DMS114 treated with DMSO at 0.1 percent for 48 hours (cell line): Measurements from ENCODE around the gene UNC13C.
"Not testable (repeated sequence)": the region's sequence is repeated elsewhere in the genome, so short reads cannot be mapped to it uniquely, and the experiment has no call there.

ENCODE experiments used
- DNase-seq: peaks from one replicate; lab custom pipeline; 2025; ENCODE audit not compliant: unreplicated experiment; lab: John Stamatoyannopoulos, UW

The UNC13C gene

DNA sequence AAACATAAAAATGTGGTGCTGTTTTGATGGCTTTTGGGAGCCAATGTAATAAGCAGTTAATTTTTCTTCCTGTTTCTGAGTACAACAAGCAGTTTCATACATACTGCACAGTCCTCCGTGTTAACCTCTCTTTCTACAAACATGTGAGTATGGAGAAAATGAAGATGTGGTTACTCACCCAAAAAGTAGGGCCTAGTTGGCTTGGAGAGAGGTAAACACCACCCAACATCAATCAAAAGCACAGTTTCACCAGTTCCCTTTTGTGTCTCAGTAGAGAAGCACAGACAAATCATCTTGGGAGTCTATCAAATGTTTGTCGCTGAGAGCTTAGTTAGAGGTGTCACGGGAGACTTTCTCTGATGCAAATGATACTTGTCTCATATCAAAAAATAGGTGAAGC is 320.2 kb downstream of the UNC13C start:
- no peak for DNase-seq

DNA sequence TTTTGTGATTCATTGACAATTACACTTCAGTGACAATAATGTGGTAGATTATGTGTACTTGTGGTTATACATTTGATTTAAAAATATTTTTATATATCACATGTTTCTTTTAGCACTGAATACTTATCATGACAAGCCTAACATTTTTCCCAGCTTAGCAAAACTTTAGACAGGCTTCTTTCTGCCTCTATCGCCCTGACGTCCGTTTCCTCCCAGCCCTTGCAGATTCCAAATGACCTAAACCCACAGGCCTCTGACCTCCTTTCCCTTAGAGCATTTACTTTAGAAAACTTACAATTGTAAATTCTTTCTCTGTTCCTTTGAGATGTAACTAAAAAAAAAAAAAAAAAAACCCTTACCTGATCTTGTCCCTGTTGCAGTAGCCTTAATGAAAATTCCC is 326.1 kb downstream of the UNC13C start:
- no peak for DNase-seq

DNA sequence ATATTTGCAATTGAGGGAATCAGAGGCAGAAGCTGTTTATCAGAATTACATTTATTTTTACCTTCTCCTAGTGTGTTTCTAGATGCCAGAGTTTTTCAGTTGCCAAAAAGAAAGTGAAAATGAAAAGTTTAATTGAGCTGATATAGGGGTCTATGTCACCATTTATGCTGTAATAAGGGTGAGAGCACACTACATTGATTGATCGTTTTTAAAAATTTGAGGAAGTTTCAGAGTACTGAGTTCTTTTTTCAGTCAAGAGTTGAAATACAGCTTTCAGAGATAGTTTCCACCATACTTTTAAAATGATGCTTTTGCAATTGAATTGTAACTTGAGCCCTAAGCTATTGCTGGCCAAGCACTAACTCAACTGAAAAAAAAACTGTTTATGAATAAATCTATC is 326.9 kb downstream of the UNC13C start:
- no peak for DNase-seq

DNA sequence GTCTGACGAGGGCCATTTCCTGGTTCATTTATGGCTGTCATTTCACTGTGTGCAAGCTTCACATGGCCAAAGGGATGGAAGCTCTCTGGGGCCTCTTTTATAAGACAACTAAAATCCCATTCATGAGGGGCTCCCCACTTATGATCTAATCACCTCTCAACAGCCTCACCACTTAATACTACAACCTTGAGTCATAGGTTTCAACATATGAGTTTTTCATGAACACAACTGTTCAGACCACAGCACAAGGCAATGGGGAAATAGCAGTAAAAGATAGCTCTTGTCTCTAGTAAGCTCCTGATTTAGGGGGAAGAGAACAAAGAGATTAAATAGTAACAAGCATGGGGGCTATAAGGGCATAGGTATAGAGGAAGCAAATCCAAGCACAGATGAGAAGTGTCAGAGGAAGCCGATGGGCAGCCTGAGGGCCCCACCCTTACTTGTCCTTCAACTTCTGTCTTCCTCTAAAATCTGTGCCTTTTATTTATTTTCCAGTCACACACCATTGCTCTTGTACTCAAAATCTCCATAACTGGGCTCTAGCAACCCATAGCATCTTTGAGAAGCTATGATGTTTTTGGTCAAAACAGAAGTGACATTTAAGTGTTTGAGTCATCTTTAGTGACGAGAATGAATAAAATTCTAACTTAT is 329.1 kb downstream of the UNC13C start:
- no peak for DNase-seq

DNA sequence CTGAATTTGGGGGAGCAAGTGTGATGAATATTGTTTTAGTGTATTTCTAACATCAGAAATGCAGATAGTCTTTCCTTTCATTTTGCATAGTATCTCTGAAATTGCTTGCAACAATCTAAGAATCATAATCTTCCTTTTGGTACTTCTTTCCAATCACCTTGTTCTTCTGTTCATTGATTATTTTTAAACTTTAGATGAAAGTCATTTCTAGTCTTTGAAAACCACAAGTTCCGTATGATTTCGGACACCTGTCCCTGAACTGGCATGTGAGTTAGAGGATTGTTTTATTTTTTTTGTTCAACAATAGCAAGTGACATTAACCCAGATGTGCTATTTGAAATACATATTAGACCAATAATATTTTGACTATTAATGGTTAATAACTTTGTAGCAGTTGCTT is 329.7 kb downstream of the UNC13C start:
- no peak for DNase-seq

DNA sequence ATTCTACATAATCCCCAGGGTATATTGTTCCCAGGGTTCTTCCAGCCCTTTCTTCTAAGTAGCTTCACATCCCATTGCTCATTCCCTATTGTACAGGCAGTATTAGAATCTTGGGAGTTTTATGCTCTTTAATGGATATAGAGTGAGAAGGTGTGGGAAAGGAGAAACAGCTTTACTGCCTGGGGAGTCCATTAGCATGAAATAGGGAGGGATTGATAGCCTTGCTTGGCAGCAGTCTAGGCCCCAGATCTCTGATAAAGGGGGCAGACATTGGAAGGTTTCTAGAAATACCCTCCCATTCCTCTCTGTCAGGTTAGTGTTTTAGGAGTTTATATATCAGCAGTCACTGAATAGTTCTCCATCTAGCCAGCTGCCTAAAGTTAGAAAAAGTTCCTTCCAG is 334.3 kb downstream of the UNC13C start:
- no peak for DNase-seq

DNA sequence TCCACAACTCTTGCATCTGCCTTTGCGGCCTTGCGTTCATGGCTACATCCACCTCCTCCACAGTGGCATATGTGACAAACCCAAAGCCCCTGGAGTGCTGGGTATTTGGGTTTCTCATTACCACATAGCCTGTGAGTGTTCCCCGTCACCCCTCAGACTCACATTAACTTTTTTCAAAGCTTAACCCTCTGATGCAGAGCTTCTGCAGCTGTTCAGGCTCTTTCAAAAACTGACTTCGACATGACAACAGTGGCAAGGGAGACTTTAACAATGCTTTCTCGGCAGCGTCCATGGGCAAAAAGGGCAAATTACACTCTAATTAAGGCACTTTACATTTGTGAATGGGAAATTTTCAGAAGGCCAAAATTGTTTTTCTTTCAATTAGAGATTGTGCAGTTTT is 343.2 kb downstream of the UNC13C start:
- DNase-seq = no peak

DNA sequence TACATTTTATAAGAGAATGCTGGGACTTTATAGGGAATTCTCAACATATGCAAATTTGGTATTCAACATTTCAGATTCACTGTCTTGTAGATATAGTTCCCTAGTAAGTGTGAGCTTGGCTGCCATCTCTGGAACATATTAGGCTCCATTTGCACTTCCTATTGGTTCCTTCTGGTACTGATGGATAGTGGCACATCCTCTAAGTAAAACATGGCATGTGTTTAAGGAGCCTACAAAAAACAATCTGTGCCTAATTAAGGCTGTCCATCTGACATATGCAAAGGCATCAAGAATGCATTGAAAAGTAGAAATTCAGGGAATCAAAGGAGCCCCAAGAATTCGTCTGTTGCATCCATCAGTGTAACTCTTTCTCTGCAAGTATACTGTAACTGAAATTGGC is 344.1 kb downstream of the UNC13C start:
- DNase-seq = no peak

DNA sequence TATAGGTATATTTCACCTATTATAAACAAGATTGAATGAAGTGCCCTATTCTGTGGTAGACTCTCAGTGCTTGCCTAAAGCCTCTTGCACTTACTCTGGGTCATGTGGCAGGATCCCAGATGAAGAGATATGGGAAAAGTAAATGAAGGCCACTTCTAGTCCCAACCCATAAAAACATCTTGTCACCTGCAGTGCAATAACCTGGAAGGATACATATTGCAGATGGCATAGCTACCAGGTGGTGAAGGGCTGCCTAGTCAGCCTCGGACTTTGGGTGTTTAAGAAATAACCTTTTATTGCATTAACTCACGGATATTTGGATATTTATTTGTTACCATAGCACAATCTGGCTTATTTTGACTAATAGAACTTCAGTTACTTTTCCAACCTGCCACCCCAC is 367.1 kb downstream of the UNC13C start:
- DNase-seq = no peak

DNA sequence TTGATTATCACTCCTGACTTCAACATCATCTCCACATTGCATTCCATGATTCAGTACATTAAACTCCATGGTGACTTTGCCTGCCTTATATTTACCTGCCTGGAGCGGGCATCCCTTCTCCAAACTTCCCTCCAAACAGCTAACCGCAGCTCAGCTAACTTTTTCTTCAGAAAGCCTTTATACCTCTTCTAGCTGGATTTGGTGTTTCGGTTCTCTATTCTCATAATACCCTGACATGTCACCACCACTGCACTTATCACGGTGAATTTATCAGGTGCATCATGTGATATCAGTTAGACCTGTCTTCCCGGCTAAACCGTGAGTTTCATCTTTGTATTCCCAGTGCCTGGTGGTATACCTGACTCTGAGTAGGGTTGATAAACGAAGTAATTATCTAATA is 367.6 kb downstream of the UNC13C start:
- DNase-seq = no peak

DNA sequence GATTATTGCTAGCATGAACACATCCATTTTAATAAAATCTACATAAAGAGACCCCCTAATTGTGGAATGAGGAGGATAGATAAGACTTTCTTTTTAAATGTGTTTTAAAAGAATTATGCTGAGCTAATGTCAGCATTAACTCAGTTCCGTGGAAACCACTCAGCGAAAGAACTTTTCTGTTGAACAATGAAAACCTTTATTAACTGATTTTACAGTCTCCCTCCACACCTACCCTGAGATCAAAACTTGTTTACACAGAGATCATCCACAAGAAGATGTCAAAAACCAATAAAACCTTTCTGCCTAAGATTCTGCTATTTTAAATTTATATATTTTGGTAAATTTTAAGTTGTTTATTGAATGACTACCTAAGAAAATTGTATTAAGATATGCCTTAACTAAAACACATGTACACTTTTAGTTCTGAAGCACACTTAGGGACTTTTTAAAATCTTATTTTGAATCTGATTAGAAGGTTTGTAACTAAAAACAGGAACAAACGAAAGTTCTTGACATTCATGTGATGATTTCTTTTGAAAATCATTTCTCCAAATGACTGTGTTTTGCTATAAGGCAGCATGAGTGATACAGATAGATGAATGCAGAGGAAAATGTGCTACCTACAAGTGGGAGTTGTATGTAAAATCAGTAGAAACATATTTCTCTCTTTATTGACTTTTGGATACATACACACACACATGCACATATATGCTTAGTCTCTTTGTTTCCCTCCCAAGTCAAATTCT is 369.0 kb downstream of the UNC13C start:
- no peak for DNase-seq

DNA sequence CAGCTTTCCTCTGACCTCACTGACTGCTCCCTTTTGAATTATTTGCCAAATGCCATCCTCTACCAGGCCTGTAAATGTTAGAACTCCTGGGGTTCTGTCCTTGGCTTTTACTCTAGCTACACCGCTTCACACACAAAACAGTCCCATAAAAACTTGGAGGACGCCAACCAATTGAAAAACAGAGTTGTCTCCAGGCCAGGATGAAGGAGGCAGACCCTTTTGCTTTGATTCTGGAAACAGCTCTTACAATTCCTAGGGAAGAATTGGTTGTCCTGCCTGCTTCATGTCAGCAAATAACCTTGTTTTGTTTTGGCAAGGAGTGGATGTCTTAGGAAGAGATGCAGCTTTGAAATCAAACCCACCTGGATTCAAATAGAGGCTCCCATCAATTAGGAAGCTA is 375.5 kb downstream of the UNC13C start:
- no peak for DNase-seq

DNA sequence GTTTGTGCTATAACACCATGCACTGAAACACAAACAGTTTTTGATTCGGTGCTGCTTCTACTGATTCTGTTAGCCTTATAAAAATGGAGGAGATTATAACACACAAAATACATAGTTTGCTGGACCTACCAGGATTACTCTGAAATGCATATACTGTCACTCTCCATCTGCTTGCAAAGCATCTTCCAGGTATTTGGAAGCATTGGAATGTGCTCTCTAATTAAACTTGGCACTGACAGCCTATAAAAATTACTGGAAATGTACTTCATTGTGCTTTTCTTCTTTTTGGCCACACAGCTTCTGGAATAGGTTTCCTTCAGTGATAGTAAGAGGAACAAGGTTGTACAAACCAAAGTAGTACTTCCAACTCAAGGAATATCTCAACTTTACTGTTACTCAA is 376.1 kb downstream of the UNC13C start:
- no peak for DNase-seq

DNA sequence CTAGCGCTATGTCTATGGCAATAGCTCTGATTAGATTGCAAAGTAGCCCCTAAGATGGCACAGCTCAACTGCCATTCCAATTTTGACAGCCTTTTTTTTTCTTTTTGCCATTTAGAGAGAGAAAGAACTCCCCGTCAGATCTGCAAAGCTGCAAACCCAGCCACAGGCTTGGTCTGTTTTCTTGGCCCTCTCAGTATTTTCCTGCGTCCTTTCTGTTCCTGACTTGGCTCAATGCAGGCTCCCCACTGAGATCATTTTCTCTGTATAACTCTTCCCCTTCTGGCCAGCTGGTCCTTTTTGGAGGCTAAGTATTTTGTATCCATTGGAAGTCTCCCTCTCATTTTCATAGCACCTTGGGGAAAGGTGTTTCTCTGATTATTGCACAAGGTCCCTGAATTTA is 386.7 kb downstream of the UNC13C start:
- no peak for DNase-seq

DNA sequence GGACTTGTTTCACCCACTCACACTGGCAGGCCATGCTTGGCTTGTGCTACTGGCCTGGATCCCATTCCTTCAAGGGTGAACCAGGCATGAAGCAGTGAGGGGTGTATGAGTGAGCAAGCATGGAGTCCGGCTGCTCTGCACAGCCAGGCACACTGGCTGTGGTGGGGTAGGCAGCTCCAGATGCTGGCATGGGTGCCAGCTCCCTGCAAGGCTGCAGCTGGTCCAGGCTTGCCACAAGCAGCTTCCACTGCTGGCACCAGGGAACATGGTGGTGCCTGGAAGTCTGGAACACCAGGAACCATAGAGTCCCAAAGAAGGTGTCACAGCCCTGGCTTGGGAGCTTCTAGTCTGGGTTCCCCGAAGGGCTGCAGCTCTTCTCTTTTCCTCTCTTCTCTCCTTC is 395.1 kb downstream of the UNC13C start:
- no peak for DNase-seq

DNA sequence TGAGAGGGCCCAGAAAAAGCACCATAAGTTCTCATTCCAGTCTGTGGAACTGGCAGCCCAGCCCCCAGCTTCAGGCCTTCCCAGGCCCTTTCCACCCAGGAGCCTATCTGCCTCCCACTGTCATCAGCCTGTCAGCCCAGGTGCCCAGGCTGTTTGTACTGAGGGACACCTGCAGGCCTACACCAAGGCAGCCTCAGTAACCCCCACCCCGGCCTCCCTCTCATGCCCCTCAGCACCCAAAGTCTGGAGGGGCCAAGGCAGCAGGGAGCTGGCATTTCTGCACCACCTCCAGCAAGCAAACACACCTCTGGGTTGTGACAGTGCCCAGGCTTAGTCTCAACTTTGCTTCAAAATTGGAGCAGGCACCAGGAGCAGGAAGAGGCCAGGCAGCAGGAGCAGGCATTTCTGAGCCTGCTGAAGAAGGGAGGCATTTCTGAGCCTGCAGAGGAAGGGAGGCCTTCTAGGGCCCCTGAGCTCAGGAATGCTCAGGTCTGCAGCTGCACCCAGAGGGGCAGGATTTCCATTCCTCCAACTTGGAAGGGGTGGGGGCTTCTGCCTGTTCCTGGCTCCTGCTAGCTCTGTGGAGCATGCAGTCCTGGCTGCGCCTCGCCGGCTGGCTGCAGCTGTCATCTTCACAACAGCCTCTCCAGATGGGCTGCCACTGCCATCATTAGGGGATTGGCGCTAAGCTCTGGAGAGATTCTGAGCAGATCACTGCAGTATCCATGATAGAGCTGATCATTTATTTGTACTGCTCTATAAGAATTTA is 396.1 kb downstream of the UNC13C start:
- DNase-seq = no peak

DNA sequence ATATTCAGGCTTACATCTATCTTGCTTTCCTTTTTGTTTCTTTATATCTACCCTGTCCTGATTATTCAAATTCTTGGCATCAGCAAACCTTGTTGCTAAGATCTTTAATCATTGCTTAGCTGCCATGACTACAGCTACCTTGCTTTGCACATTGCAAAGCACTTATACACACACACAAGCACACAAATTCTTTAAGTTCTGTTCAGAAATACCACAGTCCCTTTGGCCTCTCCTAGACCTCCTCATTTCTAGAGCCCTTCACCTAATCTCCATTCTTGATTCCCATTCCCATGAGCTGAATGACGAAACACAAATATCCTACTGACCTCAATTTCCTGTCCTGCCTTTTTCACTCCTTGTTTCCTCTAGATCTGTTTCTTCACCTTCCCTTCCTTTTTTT is 409.6 kb downstream of the UNC13C start:
- DNase-seq = no peak

DNA sequence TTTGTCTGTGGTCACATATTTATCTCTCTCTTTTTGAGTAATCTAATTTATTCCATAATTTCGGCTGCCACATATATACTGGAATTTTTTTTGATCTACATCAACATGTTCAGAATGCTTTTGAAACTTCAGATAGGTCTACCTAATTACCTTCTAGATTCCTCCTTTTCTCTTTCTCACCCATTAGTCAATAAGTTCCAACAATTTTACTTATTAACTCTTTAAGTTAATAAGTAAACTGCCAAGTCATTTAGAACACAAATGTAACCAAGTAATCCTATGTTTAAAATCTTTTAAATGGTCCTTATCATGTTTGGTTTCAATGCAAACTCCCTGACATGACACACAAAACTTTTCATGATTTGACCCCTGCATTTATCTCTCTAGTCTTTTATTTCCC is 410.5 kb downstream of the UNC13C start:
- DNase-seq = no peak

DNA sequence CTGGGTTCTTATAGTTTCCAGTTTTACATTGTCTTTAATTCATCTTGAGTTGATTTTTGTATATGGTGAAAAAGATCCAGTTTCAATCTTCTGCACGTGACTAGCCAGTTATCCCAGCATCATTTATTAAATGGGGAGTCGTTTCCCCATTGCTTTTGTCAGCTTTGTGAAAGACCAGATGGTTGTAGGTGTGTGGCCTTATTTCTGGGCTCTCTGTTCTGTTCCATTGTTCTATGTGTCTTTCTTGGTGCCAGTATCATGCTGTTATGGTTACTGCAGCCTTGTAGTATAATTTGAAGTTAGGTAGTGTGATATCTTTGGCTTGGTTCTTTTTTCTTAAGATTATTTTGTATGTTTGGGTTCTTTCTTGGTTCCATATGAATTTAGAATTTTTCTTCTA is 432.2 kb downstream of the UNC13C start:
- no peak for DNase-seq

DNA sequence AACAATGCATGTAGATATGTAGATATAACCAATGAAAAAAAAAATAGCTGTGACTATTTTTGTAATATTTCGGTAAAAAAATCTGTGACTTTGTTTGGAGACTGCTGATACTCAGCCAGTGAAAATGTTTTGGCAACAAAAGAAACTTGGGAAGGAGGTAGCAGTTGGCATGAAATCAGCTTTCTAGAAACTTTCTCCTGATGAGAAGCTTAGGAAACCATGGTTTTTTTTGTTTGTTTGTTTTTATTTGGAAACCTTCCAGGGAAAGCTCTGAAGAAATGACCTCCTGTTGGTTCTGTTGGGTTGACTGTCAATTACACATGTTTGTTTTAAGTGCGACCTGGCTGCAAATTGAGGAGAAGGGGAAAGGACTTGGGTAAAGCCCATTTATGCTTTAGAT is 445.9 kb downstream of the UNC13C start:
- DNase-seq = no peak

DNA sequence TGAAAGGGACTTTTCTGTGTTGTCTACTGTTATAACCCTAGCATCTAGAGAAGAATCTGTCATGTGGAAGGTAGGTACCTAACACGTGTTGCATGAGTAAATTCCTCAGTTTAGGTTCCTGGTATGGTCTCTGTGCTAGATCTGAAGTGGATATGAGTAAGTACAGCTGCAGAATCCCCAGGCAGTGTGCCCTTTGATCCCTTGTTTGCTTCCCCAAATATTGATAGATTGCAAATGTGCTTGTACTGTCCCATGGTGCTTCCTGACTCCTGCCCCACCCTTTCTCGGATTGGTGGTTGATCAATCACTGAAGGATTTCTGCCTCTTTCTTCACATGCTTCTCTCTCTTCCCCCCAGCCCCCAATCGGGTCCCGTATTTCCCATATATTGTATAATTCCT is 450.4 kb downstream of the UNC13C start:
- DNase-seq = no peak

DNA sequence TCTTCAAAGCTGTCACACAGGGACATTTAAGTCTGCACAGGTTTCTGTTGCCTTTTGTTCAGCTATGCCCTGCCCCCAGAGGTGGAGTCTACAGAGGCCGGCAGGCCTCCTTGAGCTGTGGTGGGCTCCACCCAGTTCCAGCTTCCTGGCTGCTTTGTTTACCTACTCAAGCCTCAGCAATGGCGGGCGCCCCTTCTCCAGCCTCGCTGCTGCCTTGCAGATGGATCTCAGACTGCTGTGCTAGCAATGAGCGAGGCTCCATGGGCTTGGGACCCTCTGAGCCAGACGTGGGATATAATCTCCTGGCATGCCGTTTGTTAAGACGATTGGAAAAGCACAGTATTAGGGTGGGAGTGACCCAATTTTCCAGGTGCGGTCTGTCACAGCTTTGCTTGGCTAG is 472.0 kb downstream of the UNC13C start:
- not testable (repeated sequence) for DNase-seq
